T-cell (primary cell): ENCODE measurements around the gene TMEM107. TPM values are rescaled to one million over a fixed set of nuclear protein-coding genes. Genes with fewer than 3 reads are reported as not detected.

Experiments
- ATAC-seq, 4 experiments: fragments of 200-7000 bp in 3 of 4; fragments of 150-1000 bp in 1 of 4; cut with Tn5 transposase; replicated peaks in 1 of 4; 1 replicate in 3 of 4; 2 replicates in 1 of 4; pipeline ENCODE4 v1.10.0; 2021; ENCODE audit warnings: moderate library complexity in 3 of 4, mild to moderate bottlenecking in 2 of 4, moderate number of reproducible peaks in 1 of 4
- CTCF ChIA-PET, 2 donors: fragments of 300-600 bp; sonication (Branson Sonifier 250); formaldehyde crosslinking; loops; one replicate each; lab custom pipeline; 2022; ENCODE audit warnings: antibody characterized with exemption in 2 of 2; lab: Charles Lee
- POLR2A ChIA-PET, 2 donors: fragments of 300-600 bp; sonication (Branson Sonifier 250); formaldehyde crosslinking; loops; one replicate each; lab custom pipeline; 2022; ENCODE audit warnings: antibody characterized with exemption in 2 of 2; lab: Charles Lee
- DNase-seq, 35 experiments: peaks; one replicate each; pipeline versions ENCODE4 v3.0.0 to v3.0.0-alpha.2; 2013 to 2023
- H3K27ac ChIP-seq: one replicate; pipeline ENCODE4 v1.5.1; 2013; ENCODE audit warnings: low read length
- H3K27me3 ChIP-seq, 2 experiments: replicated peaks in 1 of 2; 1 replicate in 1 of 2; 2 replicates in 1 of 2; pipeline versions ENCODE4 v1.6.1 to v1.7.0; 2013; ENCODE audit warnings: low read length in 1 of 2, mixed read lengths in 1 of 2; ENCODE audit not compliant: control insufficient read depth in 2 of 2, insufficient read depth in 2 of 2; ENCODE audit errors: extremely low read depth in 1 of 2
- H3K36me3 ChIP-seq, 2 donors: 1 replicate in 1 of 2; 2 replicates in 1 of 2; pipeline versions ENCODE4 v1.6.1 to v1.7.0; 2013; ENCODE audit warnings: low read length in 1 of 2; ENCODE audit not compliant: control insufficient read depth in 2 of 2, insufficient read depth in 1 of 2; ENCODE audit errors: extremely low read depth in 1 of 2
- H3K4me1 ChIP-seq, 2 experiments: 1 replicate in 1 of 2; 2 replicates in 1 of 2; pipeline versions ENCODE4 v1.6.1 to v1.7.0; 2013; ENCODE audit warnings: low read length in 2 of 2, mixed read lengths in 1 of 2; ENCODE audit not compliant: insufficient read depth in 2 of 2, control insufficient read depth in 1 of 2; ENCODE audit errors: extremely low read depth in 1 of 2
- H3K4me3 ChIP-seq, 2 donors: 1 replicate in 1 of 2; 2 replicates in 1 of 2; pipeline versions ENCODE4 v1.5.1 to v1.7.0; 2013; ENCODE audit warnings: mild to moderate bottlenecking in 2 of 2, low read length in 1 of 2, moderate library complexity in 1 of 2; ENCODE audit not compliant: control insufficient read depth in 1 of 2; ENCODE audit errors: extremely low read depth in 1 of 2
- H3K9me3 ChIP-seq: 2 replicates; pipeline ENCODE4 v1.7.0; 2013
- H3K27ac Mint-ChIP-seq, 2 donors: one replicate each; pipeline ENCODE4 v1.8.0; 2020 to 2021; ENCODE audit warnings: mild to moderate bottlenecking in 2 of 2, mixed read lengths in 2 of 2
- H3K27me3 Mint-ChIP-seq, 2 donors: one replicate each; pipeline ENCODE4 v1.8.0; 2021 to 2022; ENCODE audit warnings: mixed read lengths in 2 of 2
- H3K36me3 Mint-ChIP-seq: one replicate; pipeline ENCODE4 v1.8.0; 2021; ENCODE audit warnings: mixed read lengths
- H3K4me1 Mint-ChIP-seq, 3 donors: one replicate each; pipeline ENCODE4 v1.8.0; 2020 to 2022; ENCODE audit warnings: mixed read lengths in 3 of 3, mild to moderate bottlenecking in 1 of 3
- H3K4me3 Mint-ChIP-seq, 3 donors: one replicate each; pipeline ENCODE4 v1.8.0; 2020 to 2022; ENCODE audit warnings: mild to moderate bottlenecking in 3 of 3, mixed read lengths in 3 of 3, moderate library complexity in 3 of 3
- H3K9me3 Mint-ChIP-seq, 3 donors: one replicate each; pipeline ENCODE4 v1.8.0; 2020 to 2022; ENCODE audit warnings: mixed read lengths in 3 of 3
- whole genome bisulfite sequencing: methylation state at CpG from one replicate; pipeline ENCODE4 v1.1.5; 2013; ENCODE audit warnings: missing lambda C conversion rate; ENCODE audit not compliant: insufficient coverage; 5-methylcytosine and 5-hydroxymethylcytosine counted together
- total RNA-seq, 35 experiments: library from RNA in 6 of 35; stranded (reverse) in 6 of 35; fragments of 120-200 nt in 1 of 35; gene quantifications; one replicate each; pipeline versions ENCODE4 v1.2.1 to v1.2.4 and lab custom pipeline; 2013 to 2026

Gene TMEM107
- total RNA-seq, 5 donors from 2014 or later (not counting 1 experiment from before 2014, with no cell fraction given) = 23.4 to 28.9 (median 25.0) TPM

DNA sequence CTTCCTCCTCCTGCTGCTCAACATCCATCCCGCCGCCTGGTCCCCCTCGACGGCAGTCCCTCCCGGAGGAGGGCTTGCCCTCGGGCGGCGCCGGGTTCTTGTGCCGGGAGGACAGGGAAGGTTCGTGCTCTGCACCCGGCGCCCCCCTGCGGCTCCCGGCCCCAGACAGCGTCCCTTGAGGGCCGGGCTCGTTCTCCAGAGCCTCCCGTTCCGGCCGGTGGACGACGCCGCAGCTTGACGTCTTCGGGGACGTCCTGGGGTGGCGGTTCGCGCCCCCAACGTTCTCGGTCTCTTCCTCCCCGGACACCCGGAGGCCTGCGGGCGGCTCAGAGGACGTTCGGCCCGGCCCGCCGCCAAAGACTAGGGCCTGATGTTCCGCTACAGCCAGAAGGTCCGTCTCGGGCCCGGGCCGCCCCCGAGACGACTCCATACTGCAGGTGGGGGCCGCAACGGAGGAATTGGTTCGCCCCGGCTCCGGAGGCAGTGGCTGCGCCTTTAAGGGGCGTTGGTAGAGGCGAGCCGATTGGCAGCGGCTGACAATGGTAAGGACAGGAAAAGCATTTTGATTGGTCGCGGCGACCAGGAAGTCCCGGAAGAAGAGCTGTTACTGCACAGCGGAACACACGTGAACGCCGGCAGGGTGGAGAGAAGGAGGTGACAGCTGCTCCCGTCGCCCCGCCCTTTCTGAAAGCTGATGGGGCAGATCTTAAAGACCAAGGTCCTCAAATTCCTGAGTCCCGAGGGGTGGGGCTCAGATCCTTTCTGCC lies 13.7 kb upstream of the TMEM107 start, which contains the start of gene BORCS6:
Gene BORCS6 (minus strand): TSS at position 470 of the 767 bp plus-strand sequence. CDS start 40 bp downstream, at position 430.
- H3K4me1 Mint-ChIP-seq = peaks cover 0 to 13% (median 11%) of the 10 kb centered on the region in 3 donors
- peak; percentile 70 to 75 (median 72) for ATAC-seq
- H3K4me1 ChIP-seq = peaks cover 28 to 68% of the 10 kb centered on the region in 2 experiments
- no peaks in the 10 kb centered on the region for H3K27me3 ChIP-seq
- no peaks in the 10 kb centered on the region for H3K9me3 Mint-ChIP-seq
- H3K27ac ChIP-seq = peak within 1 kb of the TSS; percentile 89
- no peak within 1 kb of the TSS for H3K4me3 Mint-ChIP-seq
- no peaks in the 10 kb centered on the region for H3K36me3 Mint-ChIP-seq
- peak within 1 kb of the TSS; percentile 74 to 77 for H3K4me3 ChIP-seq
- CTCF ChIA-PET = interaction anchor here in 1 of 2 donors (0.5 to 2.3 kb wide), 7 partner anchors 17 to 111 kb away, joined by 3 to 12 read pairs (median 4); partner anchors contain the start of gene CTC1
- H3K36me3 ChIP-seq = no peaks in the 10 kb centered on the region
- H3K27me3 Mint-ChIP-seq = no peaks in the 10 kb centered on the region
- DNase-seq = peak; percentile 78 to 98 (median 95)
- under 1% methylated on average over 61 of the region's 70 CpGs for WGBS
- POLR2A ChIA-PET = interaction anchor here (0.6 to 3.4 kb wide), 10 partner anchors 10 to 59 kb away, joined by 3 to 18 read pairs (median 6); partner anchors contain the start of genes AURKB (in 1 of the 2) and PFAS (in 1 of the 2)
- no peaks in the 10 kb centered on the region for H3K9me3 ChIP-seq
- H3K27ac Mint-ChIP-seq = peak within 1 kb of the TSS; percentile 91 to 93

DNA sequence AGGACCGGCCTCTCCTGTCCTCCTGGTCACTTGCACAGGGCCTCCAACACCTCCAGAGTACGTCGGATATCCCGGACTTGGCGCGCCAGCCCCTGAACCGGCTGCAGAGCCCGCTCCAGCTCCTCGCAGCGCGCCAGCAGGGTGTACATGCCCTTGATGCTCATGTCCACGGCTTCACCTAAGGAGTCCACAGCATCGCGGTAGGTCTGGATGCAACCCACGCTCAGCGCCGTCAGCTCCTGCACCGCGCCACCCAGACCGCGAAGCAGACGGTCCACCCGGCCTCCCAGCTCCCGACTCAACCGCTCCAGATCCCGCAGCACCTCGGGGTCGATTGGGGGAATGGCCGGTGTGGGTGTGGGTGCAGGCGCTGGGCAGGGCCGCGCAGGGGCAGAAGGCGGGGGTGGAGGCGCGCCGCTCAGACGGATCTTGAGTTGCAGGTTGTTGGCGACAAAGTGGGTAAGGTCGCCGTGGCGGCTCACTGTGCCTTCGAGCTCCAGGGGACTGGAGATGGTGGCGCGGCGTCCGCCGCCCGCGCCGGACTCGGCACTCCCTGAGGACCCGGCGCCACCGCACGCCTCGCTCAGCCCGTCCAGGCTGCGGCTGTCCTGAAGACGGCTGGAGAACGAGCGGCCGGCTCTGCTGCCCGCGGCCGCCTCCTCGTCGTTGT lies 13.0 kb upstream of the TMEM107 start:
- WGBS = 6% methylated on average over 62 of the region's 67 CpGs
- ATAC-seq = peak in 1 of 4 experiments; percentile 0
- Mint-ChIP-seq H3K27me3 (no peaks in the 10 kb centered on the region), H3K9me3 (no peaks in the 10 kb centered on the region), H3K4me1 (peaks cover under 1 to 16% (median 14%) of the 10 kb centered on the region in 3 donors), H3K27ac (peak overlapping the region in 1 of 2 donors; percentile 91), H3K36me3 (no peaks in the 10 kb centered on the region), H3K4me3 (no peak overlapping the region)
- ChIA-PET CTCF (interaction anchor here in 1 of 2 donors (2.3 to 3.8 kb wide), 2 partner anchors 32 to 70 kb away, joined by 12 to 23 read pairs; partner anchors contain the start of gene ALOXE3), POLR2A (interaction anchor here (1.1 to 3.4 kb wide), 6 partner anchors 16 to 60 kb away, joined by 3 to 18 read pairs (median 7); partner anchors contain the start of genes AURKB (in 1 of the 2) and PFAS (in 1 of the 2))
- DNase-seq = peak in 10 of 35 experiments; percentile 18 to 61 (median 31)
- Histone ChIP-seq H3K27me3 (no peaks in the 10 kb centered on the region), H3K9me3 (no peaks in the 10 kb centered on the region), H3K36me3 (no peaks in the 10 kb centered on the region), H3K4me3 (peak overlapping the region; percentile 74 to 77), H3K4me1 (peaks cover 28 to 72% of the 10 kb centered on the region in 2 experiments), H3K27ac (peak overlapping the region; percentile 89)

DNA sequence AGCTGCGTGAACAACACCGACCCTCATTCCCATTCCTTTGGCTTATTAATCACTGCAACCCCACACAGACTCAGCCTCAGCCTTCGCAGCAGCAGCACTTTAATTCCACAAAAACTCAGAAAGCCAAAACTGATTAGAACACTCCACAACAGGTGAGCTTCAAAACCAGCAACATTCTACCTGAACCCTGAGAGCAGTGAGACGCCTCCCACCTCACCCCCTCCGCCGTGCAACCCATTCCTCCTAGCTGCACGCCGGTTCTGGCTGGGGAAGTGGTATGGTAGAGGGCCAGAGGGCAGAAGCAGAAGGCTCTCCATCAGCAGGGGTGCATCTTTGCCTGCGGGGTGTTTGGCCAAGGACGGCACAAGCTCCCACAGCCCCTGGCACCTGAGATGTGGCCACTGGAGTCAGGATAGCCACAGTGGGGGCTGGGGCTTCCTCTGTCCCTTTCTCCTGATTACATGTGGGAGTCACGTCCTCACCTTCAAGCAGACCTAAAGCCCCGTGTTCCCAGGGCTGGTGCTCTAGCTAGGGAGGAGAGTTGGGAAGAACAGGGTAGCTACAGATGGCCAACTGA lies 12.2 kb upstream of the TMEM107 start:
- peaks cover 7 to 20% (median 15%) of the 10 kb centered on the region in 3 donors for H3K4me1 Mint-ChIP-seq
- CTCF ChIA-PET = interaction anchor here (0.6 to 3.8 kb wide), 8 partner anchors 15 to 1177 kb away, joined by 3 to 23 read pairs (median 6); partner anchors contain the start of gene ALOXE3 (in 1 of the 2)
- no peaks in the 10 kb centered on the region for H3K27me3 Mint-ChIP-seq
- Histone ChIP-seq H3K36me3 (no peaks in the 10 kb centered on the region), H3K9me3 (no peaks in the 10 kb centered on the region), H3K27ac (peak overlapping the region; percentile 77), H3K4me1 (peaks cover 28 to 72% of the 10 kb centered on the region in 2 experiments), H3K27me3 (no peaks in the 10 kb centered on the region), H3K4me3 (peak overlapping the region; percentile 74 to 77)
- no peaks in the 10 kb centered on the region for H3K9me3 Mint-ChIP-seq
- POLR2A ChIA-PET = interaction anchor here (0.5 to 3.4 kb wide), 11 partner anchors 15 to 882 kb away, joined by 3 to 18 read pairs (median 5); partner anchors contain the start of genes AURKB (in 1 of the 2) and SLC25A35 (in 1 of the 2)
- no peak overlapping the region for H3K27ac Mint-ChIP-seq
- H3K4me3 Mint-ChIP-seq = no peak overlapping the region
- no peaks in the 10 kb centered on the region for H3K36me3 Mint-ChIP-seq
- DNase-seq = peak in 9 of 35 experiments; percentile 13 to 48 (median 34)
- 36% methylated on average over 7 of the region's 12 CpGs for WGBS
- ATAC-seq = no peak

DNA sequence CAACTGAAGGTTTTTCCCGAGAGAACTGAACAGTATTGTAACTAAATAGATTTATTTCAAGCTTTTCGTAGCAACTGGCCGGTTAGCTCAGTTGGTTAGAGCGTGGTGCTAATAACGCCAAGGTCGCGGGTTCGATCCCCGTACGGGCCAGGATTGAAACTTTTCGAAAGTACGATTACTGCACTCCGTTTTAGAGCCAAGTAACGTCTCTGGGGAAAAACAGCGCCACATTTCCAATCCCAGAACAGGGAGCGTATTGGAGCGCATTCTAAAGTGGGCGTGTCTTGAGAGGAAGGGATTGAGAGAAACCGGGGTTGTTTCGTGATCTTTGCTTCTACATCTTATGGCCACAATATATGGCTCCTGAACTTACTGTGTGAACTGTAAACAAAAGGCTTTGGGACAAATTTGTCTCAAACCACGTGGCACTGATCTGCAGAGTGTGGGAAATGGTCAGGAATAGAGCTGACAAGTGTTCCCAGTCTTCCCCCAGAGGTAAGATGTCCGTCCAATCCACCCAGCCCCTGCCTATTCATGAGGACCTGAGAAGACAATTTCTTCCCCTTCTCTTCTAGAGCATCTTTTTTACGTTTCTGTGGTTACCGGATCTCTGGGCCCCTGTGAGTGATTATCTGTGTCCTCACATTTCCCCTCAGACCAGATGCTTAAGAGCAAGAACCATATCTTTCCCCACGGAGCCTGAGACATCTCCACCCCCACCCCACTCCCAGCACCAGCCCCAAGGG lies 11.5 kb upstream of the TMEM107 start:
- peaks cover 28 to 67% of the 10 kb centered on the region in 2 experiments for H3K4me1 ChIP-seq
- Mint-ChIP-seq H3K9me3 (no peaks in the 10 kb centered on the region), H3K27me3 (no peaks in the 10 kb centered on the region), H3K4me1 (peaks cover 7 to 20% (median 15%) of the 10 kb centered on the region in 3 donors), H3K36me3 (no peaks in the 10 kb centered on the region), H3K27ac (no peak overlapping the region), H3K4me3 (no peak overlapping the region)
- no peaks in the 10 kb centered on the region for H3K9me3 ChIP-seq
- ATAC-seq = peak; percentile 3 to 26 (median 9)
- 0% methylated on average over 15 of the region's 25 CpGs for WGBS
- H3K4me3 ChIP-seq = peak overlapping the region; percentile 74 to 94
- H3K27ac ChIP-seq = peak overlapping the region; percentile 77
- H3K36me3 ChIP-seq = no peaks in the 10 kb centered on the region
- H3K27me3 ChIP-seq = no peaks in the 10 kb centered on the region
- POLR2A ChIA-PET = interaction anchor here (0.6 to 3.4 kb wide), 11 partner anchors 14 to 882 kb away, joined by 3 to 18 read pairs (median 5); partner anchors contain the start of gene AURKB (in 1 of the 2)
- peak; percentile 55 to 90 (median 78) for DNase-seq
- CTCF ChIA-PET = interaction anchor here in 1 of 2 donors (0.6 to 3.8 kb wide), 9 partner anchors 15 to 1176 kb away, joined by 3 to 23 read pairs (median 5); partner anchors contain the start of gene ALOXE3

DNA sequence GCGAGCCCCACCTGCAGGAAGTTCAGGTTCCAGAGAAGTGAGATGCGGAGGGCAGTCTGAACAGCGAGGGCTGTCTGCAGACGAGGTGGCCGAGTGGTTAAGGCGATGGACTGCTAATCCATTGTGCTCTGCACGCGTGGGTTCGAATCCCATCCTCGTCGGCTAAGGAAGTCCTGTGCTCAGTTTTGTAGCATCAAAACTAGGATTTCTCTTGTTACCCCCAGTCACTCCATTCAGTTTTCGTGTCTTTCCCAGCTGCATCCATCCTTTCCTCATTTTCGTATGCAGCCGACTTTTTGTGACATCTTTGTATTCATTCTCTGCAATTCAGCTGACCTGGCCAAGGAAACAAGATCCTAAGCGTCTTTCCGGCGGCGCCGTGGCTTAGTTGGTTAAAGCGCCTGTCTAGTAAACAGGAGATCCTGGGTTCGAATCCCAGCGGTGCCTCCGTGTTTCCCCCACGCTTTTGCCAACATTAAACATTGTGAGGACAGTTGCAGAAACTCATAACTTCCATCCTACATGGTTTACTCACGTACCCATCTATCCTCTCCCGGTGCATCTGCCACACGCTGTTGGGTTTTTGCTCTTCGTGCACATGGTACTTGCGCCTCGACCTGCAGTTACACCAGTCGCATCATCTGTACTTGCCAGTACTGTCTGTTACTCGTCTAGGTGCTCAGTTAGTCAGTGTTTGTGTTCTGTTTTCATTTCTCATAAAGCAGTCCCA lies 10.8 kb upstream of the TMEM107 start:
- ChIA-PET POLR2A (interaction anchor here (0.7 to 3.4 kb wide), 4 partner anchors 14 to 34 kb away, joined by 3 to 18 read pairs (median 10); no protein-coding TSS in a partner anchor), CTCF (interaction anchor here in 1 of 2 donors (0.8 to 3.8 kb wide), 8 partner anchors 14 to 67 kb away, joined by 3 to 23 read pairs (median 6); partner anchors contain the start of gene ALOXE3)
- Histone ChIP-seq H3K9me3 (no peaks in the 10 kb centered on the region), H3K27ac (peak overlapping the region; percentile 77), H3K4me1 (peaks cover 21 to 59% of the 10 kb centered on the region in 2 experiments), H3K27me3 (no peaks in the 10 kb centered on the region), H3K4me3 (peak overlapping the region; percentile 74 to 94), H3K36me3 (no peaks in the 10 kb centered on the region)
- Mint-ChIP-seq H3K4me3 (no peak overlapping the region), H3K27me3 (no peaks in the 10 kb centered on the region), H3K36me3 (no peaks in the 10 kb centered on the region), H3K9me3 (no peaks in the 10 kb centered on the region), H3K4me1 (peaks cover 7 to 21% (median 17%) of the 10 kb centered on the region in 3 donors), H3K27ac (no peak overlapping the region)
- DNase-seq = peak; percentile 79 to 93 (median 86)
- ATAC-seq = peak; percentile 36 to 52 (median 48)
- 1% methylated on average over 26 of the region's 32 CpGs for WGBS
